WTC11 (cell line): Measurements from ENCODE around the gene NPW.

ENCODE experiments used
- CBFB ChIP-seq: sonication (generic); formaldehyde crosslinking; IDR thresholded peaks from 2 replicates; pipeline ENCODE4 v1.8.1; 2022; ENCODE audit warnings: mild to moderate bottlenecking, low read depth, missing genetic modification reagents
- CREB1 ChIP-seq: sonication (generic); formaldehyde crosslinking; IDR thresholded peaks from 2 replicates; pipeline ENCODE4 v1.8.0; 2023; ENCODE audit warnings: mild to moderate bottlenecking, missing genetic modification reagents
- CREM ChIP-seq: sonication (generic); formaldehyde crosslinking; IDR thresholded peaks from 2 replicates; pipeline ENCODE4 v1.8.1; 2022; ENCODE audit warnings: mild to moderate bottlenecking, missing genetic modification reagents, moderate library complexity
- CTCF ChIP-seq: fragments of 200-600 bp; IDR thresholded peaks from 2 replicates; pipeline ENCODE4 v1.8.0; 2022; ENCODE audit warnings: antibody characterized with exemption
- ELF4 ChIP-seq: sonication (generic); formaldehyde crosslinking; IDR thresholded peaks from 2 replicates; pipeline ENCODE4 v1.8.1; 2022; ENCODE audit warnings: low read depth, mild to moderate bottlenecking, moderate library complexity, missing genetic modification reagents
- ESRRA ChIP-seq: sonication (generic); formaldehyde crosslinking; IDR thresholded peaks from 2 replicates; pipeline ENCODE4 v1.8.1; 2022; ENCODE audit warnings: mild to moderate bottlenecking, missing genetic modification reagents, borderline replicate concordance
- HMGXB4 ChIP-seq: sonication (generic); formaldehyde crosslinking; IDR thresholded peaks from 2 replicates; pipeline ENCODE4 v1.8.1; 2023; ENCODE audit warnings: mild to moderate bottlenecking, moderate library complexity, missing genetic modification reagents
- TF ChIP-seq, protein P1 (sequence below): sonication (generic); formaldehyde crosslinking; IDR thresholded peaks from 2 replicates; pipeline ENCODE4 v1.8.1; 2022; ENCODE audit warnings: low read depth, missing genetic modification reagents, borderline replicate concordance

GRCh38 chr16:2006317-2006716 lies 13.3 kb upstream of the NPW start:
- TF ChIP-seq CBFB, result no peak
- TF ChIP-seq CTCF, result no peak
- no peak for TF ChIP-seq ESRRA (CRISPR knock-in tag)
- no peak for TF ChIP-seq CREM (CRISPR knock-in tag)
- no peak for TF ChIP-seq HMGXB4 (CRISPR knock-in tag)
- TF ChIP-seq ELF4 (CRISPR knock-in tag), result no peak
- TF ChIP-seq, protein P1, sequence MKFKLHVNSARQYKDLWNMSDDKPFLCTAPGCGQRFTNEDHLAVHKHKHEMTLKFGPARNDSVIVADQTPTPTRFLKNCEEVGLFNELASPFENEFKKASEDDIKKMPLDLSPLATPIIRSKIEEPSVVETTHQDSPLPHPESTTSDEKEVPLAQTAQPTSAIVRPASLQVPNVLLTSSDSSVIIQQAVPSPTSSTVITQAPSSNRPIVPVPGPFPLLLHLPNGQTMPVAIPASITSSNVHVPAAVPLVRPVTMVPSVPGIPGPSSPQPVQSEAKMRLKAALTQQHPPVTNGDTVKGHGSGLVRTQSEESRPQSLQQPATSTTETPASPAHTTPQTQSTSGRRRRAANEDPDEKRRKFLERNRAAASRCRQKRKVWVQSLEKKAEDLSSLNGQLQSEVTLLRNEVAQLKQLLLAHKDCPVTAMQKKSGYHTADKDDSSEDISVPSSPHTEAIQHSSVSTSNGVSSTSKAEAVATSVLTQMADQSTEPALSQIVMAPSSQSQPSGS (CRISPR knock-in tag), result no peak
- no peak for TF ChIP-seq CREB1 (CRISPR knock-in tag)
